ENCODE results near the gene REL. TPM values are rescaled to one million over a fixed set of nuclear protein-coding genes. Genes with fewer than 3 reads are reported as not detected.

Gene REL
- total and polyA plus RNA-seq, 2 of the 13 experiments (the other 11 are each of a cell fraction or from before 2014, with no cell fraction given) = 3.7 to 7.0 TPM

GRCh38 chr2:60881047-60881932 is at the start of gene REL (continued):
- TF ChIP-seq, protein P1, sequence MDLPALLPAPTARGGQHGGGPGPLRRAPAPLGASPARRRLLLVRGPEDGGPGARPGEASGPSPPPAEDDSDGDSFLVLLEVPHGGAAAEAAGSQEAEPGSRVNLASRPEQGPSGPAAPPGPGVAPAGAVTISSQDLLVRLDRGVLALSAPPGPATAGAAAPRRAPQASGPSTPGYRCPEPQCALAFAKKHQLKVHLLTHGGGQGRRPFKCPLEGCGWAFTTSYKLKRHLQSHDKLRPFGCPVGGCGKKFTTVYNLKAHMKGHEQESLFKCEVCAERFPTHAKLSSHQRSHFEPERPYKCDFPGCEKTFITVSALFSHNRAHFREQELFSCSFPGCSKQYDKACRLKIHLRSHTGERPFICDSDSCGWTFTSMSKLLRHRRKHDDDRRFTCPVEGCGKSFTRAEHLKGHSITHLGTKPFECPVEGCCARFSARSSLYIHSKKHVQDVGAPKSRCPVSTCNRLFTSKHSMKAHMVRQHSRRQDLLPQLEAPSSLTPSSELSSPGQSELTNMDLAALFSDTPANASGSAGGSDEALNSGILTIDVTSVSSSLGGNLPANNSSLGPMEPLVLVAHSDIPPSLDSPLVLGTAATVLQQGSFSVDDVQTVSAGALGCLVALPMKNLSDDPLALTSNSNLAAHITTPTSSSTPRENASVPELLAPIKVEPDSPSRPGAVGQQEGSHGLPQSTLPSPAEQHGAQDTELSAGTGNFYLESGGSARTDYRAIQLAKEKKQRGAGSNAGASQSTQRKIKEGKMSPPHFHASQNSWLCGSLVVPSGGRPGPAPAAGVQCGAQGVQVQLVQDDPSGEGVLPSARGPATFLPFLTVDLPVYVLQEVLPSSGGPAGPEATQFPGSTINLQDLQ (CRISPR knock-in tag; IDR thresholded peaks at IDR 0.05) = no peak; the same call in 1 of the 2 replicates
- TF ChIP-seq ZBTB3 (CRISPR knock-in tag; IDR thresholded peaks at IDR 0.05; ENCODE audit: borderline replicate concordance, low read depth) (0 out of 2 replicates have a peak, but pooled peaks have one; percentile 66), ZNF513 (CRISPR knock-in tag; conservative IDR thresholded peaks at IDR 0.05) (0 out of 2 replicates have a peak, but pooled peaks have one; percentile 32), KDM4B (CRISPR knock-in tag; IDR thresholded peaks at IDR 0.05) (peak; percentile 91), ZNF761 (CRISPR knock-in tag; conservative IDR thresholded peaks at IDR 0.05) (peak; percentile 80; the same call in 1 of the 2 replicates), SPEN (CRISPR knock-in tag; IDR thresholded peaks at IDR 0.05; ENCODE audit: low read depth) (peak; percentile 64), KLF6 (CRISPR knock-in tag; IDR thresholded peaks at IDR 0.05) (peak; percentile 64; the same call in 1 of the 2 replicates), CEBPB (IDR thresholded peaks at IDR 0.05; ENCODE audit: borderline replicate concordance, low read depth, low read length) (no peak), MIER2 (CRISPR knock-in tag; IDR thresholded peaks at IDR 0.05) (0 out of 2 replicates have a peak, but pooled peaks have one; percentile 26), ZNF709 (CRISPR knock-in tag; IDR thresholded peaks at IDR 0.05) (peak; percentile 66; the same call in 1 of the 2 replicates), ZNF333 (CRISPR knock-in tag; IDR thresholded peaks at IDR 0.05; ENCODE audit: borderline replicate concordance) (peak; percentile 32; the same call in 1 of the 2 replicates), KDM1A (CRISPR knock-in tag; IDR thresholded peaks at IDR 0.05) (no peak), CREM (IDR thresholded peaks at IDR 0.05) (no peak; the same call in 1 of the 2 replicates), CREM (CRISPR knock-in tag; IDR thresholded peaks at IDR 0.05) (no peak), ZNF383 (CRISPR knock-in tag; IDR thresholded peaks at IDR 0.05; ENCODE audit: borderline replicate concordance) (0 out of 2 replicates have a peak, but pooled peaks have one; percentile 56), SUZ12 (IDR thresholded peaks at IDR 0.05; ENCODE audit: low read depth, low read length) (no peak), CENPX (CRISPR knock-in tag; IDR thresholded peaks at IDR 0.05) (no peak)
- TF ChIP-seq, protein P2, sequence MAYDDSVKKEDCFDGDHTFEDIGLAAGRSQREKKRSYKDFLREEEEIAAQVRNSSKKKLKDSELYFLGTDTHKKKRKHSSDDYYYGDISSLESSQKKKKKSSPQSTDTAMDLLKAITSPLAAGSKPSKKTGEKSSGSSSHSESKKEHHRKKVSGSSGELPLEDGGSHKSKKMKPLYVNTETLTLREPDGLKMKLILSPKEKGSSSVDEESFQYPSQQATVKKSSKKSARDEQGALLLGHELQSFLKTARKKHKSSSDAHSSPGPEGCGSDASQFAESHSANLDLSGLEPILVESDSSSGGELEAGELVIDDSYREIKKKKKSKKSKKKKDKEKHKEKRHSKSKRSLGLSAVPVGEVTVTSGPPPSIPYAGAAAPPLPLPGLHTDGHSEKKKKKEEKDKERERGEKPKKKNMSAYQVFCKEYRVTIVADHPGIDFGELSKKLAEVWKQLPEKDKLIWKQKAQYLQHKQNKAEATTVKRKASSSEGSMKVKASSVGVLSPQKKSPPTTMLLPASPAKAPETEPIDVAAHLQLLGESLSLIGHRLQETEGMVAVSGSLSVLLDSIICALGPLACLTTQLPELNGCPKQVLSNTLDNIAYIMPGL (CRISPR knock-in tag; IDR thresholded peaks at IDR 0.05; ENCODE audit: borderline replicate concordance in 1 of 2, low read depth in 1 of 2) = peak; percentile 74 to 97
- TF ChIP-seq, protein P3, sequence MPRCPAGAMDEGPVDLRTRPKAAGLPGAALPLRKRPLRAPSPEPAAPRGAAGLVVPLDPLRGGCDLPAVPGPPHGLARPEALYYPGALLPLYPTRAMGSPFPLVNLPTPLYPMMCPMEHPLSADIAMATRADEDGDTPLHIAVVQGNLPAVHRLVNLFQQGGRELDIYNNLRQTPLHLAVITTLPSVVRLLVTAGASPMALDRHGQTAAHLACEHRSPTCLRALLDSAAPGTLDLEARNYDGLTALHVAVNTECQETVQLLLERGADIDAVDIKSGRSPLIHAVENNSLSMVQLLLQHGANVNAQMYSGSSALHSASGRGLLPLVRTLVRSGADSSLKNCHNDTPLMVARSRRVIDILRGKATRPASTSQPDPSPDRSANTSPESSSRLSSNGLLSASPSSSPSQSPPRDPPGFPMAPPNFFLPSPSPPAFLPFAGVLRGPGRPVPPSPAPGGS (CRISPR knock-in tag; IDR thresholded peaks at IDR 0.05) = peak; percentile 85
